ENCODE results near the gene SFRP2.

Gene SFRP2

GRCh38 chr4:153788413-153789276 lies at the start of gene SFRP2:
SFRP2 (minus strand) TSS chr4:153789083; CDS start chr4:153788835, 248 bp downstream.
- DNase-seq (ENCODE audit: low read depth in 2 of 2), result no peak

- no peak for DNase-seq (ENCODE audit: low read depth in 2 of 2)
Measured at GRCh38 chr4:153838564-153838963, 49.7 kb upstream of the SFRP2 start.

GRCh38 chr4:153834901-153835300 lies 46.0 kb upstream of the SFRP2 start:
- no peak for DNase-seq (ENCODE audit: low read depth in 2 of 2)

GRCh38 chr4:153832720-153833287 lies 43.9 kb upstream of the SFRP2 start:
- no peak for DNase-seq (ENCODE audit: low read depth in 2 of 2)

GRCh38 chr4:153832054-153832453 lies 43.2 kb upstream of the SFRP2 start:
- DNase-seq (ENCODE audit: low read depth in 2 of 2), result no peak

GRCh38 chr4:153831245-153831644 lies 42.4 kb upstream of the SFRP2 start:
- DNase-seq (ENCODE audit: low read depth in 2 of 2), result no peak

GRCh38 chr4:153825691-153826090 lies 36.8 kb upstream of the SFRP2 start:
- DNase-seq (ENCODE audit: low read depth in 2 of 2), result no peak

- no peak for DNase-seq (ENCODE audit: low read depth in 2 of 2)
Measured at GRCh38 chr4:153825126-153825525, 36.2 kb upstream of the SFRP2 start.

- peak; percentile 13 to 14 for DNase-seq (ENCODE audit: low read depth in 2 of 2)
Measured at GRCh38 chr4:153824501-153824900, 35.6 kb upstream of the SFRP2 start.

- no peak for DNase-seq (ENCODE audit: low read depth in 2 of 2)
Measured at GRCh38 chr4:153823483-153823882, 34.6 kb upstream of the SFRP2 start.

- DNase-seq (ENCODE audit: low read depth in 2 of 2), result no peak
Measured at GRCh38 chr4:153822316-153822715, 33.4 kb upstream of the SFRP2 start.

GRCh38 chr4:153817466-153817865 lies 28.6 kb upstream of the SFRP2 start:
- no peak for DNase-seq (ENCODE audit: low read depth in 2 of 2)

- DNase-seq (ENCODE audit: low read depth in 2 of 2), result no peak
Measured at GRCh38 chr4:153816542-153816941, 27.7 kb upstream of the SFRP2 start.

- no peak for DNase-seq (ENCODE audit: low read depth in 2 of 2)
Measured at GRCh38 chr4:153814789-153815188, 25.9 kb upstream of the SFRP2 start.

- no peak for DNase-seq (ENCODE audit: low read depth in 2 of 2)
Measured at GRCh38 chr4:153809916-153810810, 21.3 kb upstream of the SFRP2 start.

- no peak for DNase-seq (ENCODE audit: low read depth in 2 of 2)
Measured at GRCh38 chr4:153809307-153809706, 20.4 kb upstream of the SFRP2 start.

- DNase-seq (ENCODE audit: low read depth in 2 of 2), result no peak
Measured at GRCh38 chr4:153808175-153808574, 19.3 kb upstream of the SFRP2 start.

- DNase-seq (ENCODE audit: low read depth in 2 of 2), result no peak
Measured at GRCh38 chr4:153806073-153806472, 17.2 kb upstream of the SFRP2 start.

GRCh38 chr4:153804722-153805121 lies 15.8 kb upstream of the SFRP2 start:
- DNase-seq (ENCODE audit: low read depth in 2 of 2), result no peak

- DNase-seq (ENCODE audit: low read depth in 2 of 2), result no peak
Measured at GRCh38 chr4:153799694-153800074, 10.8 kb upstream of the SFRP2 start.

GRCh38 chr4:153798901-153799693 lies 10.2 kb upstream of the SFRP2 start:
- DNase-seq (ENCODE audit: low read depth in 2 of 2), result peak; percentile 54 to 57

- DNase-seq (ENCODE audit: low read depth in 2 of 2), result no peak
Measured at GRCh38 chr4:153798420-153798819, 9.5 kb upstream of the SFRP2 start.

Data from fibroblast of skin of left quadriceps (primary cell).